PC-9 (cell line): ENCODE results near the gene NRK.

Experiments
- CTCF ChIP-seq: fragments of 200-600 bp; sonication (generic); conservative IDR thresholded peaks from 2 replicates; pipeline ENCODE4 v1.6.1; 2017; ENCODE audit warnings: mixed run types, antibody characterized with exemption, mild to moderate bottlenecking, moderate library complexity
- EZH2 ChIP-seq: fragments of 200-600 bp; sonication (generic); IDR thresholded peaks from 2 replicates; pipeline ENCODE4 v1.8.0; 2017; ENCODE audit warnings: antibody characterized with exemption, low read depth

GRCh38 chrX:105865709-105866108 lies 43.4 kb downstream of the NRK start:
- no peak for TF ChIP-seq CTCF
- TF ChIP-seq EZH2: no peak
